H1 (cell line): ENCODE data around the gene ZBTB25. TPM values are rescaled to one million over a fixed set of nuclear protein-coding genes. Genes with fewer than 3 reads are reported as not detected.

ENCODE experiments used
- CTCF ChIA-PET: fragments of 300-600 bp; sonication (Branson Sonifier 250); formaldehyde crosslinking; loops from one replicate; lab custom pipeline; 2021; ENCODE audit not compliant: partially characterized antibody; lab: Charles Lee
- POLR2A ChIA-PET: fragments of 300-600 bp; sonication (Branson Sonifier 250); formaldehyde crosslinking; loops from one replicate; lab custom pipeline; 2021; ENCODE audit warnings: inconsistent platforms; ENCODE audit not compliant: partially characterized antibody; lab: Charles Lee
- DNase-seq, 2 experiments: peaks; one replicate each; pipeline versions ENCODE4 v3.0.0 to v3.0.0-alpha.2; 2010 to 2022; ENCODE audit warnings: low spot score in 2 of 2, low read depth in 1 of 2, mixed read lengths in 1 of 2
- FAIRE-seq: peaks from 2 replicates; lab custom pipeline; 2011; peaks lifted over from hg19 to GRCh38; lab: Jason Lieb, UNC
- H2AFZ ChIP-seq: 2 replicates; pipeline ENCODE4 v1.8.1; 2012; ENCODE audit warnings: low read length, inconsistent platforms
- H2AK5ac ChIP-seq: 2 replicates; pipeline ENCODE4 v1.6.1; 2013; ENCODE audit warnings: low read depth, low read length
- H2BK120ac ChIP-seq: replicated peaks from 2 replicates; pipeline ENCODE3; 2013; ENCODE audit warnings: low read depth, low read length, inconsistent platforms
- H2BK12ac ChIP-seq: 2 replicates; pipeline ENCODE4 v1.6.1; 2013; ENCODE audit warnings: low read depth, low read length
- H2BK15ac ChIP-seq: 2 replicates; pipeline ENCODE4 v1.6.1; 2013; ENCODE audit warnings: low read length
- H2BK20ac ChIP-seq: 2 replicates; pipeline ENCODE4 v1.6.1; 2013; ENCODE audit warnings: low read length
- H2BK5ac ChIP-seq: 2 replicates; pipeline ENCODE4 v1.6.1; 2013; ENCODE audit warnings: low read depth, low read length
- H3K14ac ChIP-seq: 2 replicates; pipeline ENCODE4 v1.6.1; 2013; ENCODE audit warnings: inconsistent platforms; ENCODE audit not compliant: insufficient read length
- H3K18ac ChIP-seq: 2 replicates; pipeline ENCODE4 v1.6.1; 2013; ENCODE audit warnings: low read length; ENCODE audit errors: extremely low read depth
- H3K23ac ChIP-seq: 2 replicates; pipeline ENCODE4 v1.6.1; 2013; ENCODE audit warnings: inconsistent platforms; ENCODE audit not compliant: insufficient read length
- H3K23me2 ChIP-seq: 2 replicates; pipeline ENCODE4 v1.6.1; 2013; ENCODE audit warnings: low read depth, low read length
- H3K27ac ChIP-seq: 2 replicates; pipeline ENCODE4 v1.6.1; 2011; ENCODE audit warnings: low read depth, low read length, inconsistent platforms
- H3K27me3 ChIP-seq, 4 experiments: replicated peaks in 1 of 4; 1 replicate in 1 of 4; 2 replicates in 3 of 4; pipeline versions ENCODE4 v1.6.1 to v1.8.1; 2011 to 2013; ENCODE audit warnings: low read length in 3 of 4, mild to moderate bottlenecking in 3 of 4, inconsistent platforms in 2 of 4, mixed read lengths in 2 of 4, moderate library complexity in 1 of 4; ENCODE audit not compliant: control insufficient read depth in 3 of 4, insufficient read depth in 3 of 4; ENCODE audit errors: extremely low read depth in 1 of 4
- H3K36me3 ChIP-seq, 4 experiments: 2 replicates each; pipeline versions ENCODE4 v1.6.1 to v1.8.1; 2011 to 2013; ENCODE audit warnings: mild to moderate bottlenecking in 4 of 4, low read length in 3 of 4, moderate library complexity in 2 of 4, control low read depth in 1 of 4, inconsistent platforms in 1 of 4; ENCODE audit not compliant: insufficient read depth in 4 of 4, control insufficient read depth in 2 of 4
- H3K4ac ChIP-seq: replicated peaks from 2 replicates; pipeline ENCODE3; 2013; ENCODE audit warnings: low read length, low read depth, mixed read lengths, inconsistent platforms; ENCODE audit not compliant: insufficient read length
- H3K4me1 ChIP-seq, 4 experiments: replicated peaks in 1 of 4; 1 replicate in 1 of 4; 2 replicates in 3 of 4; pipeline versions ENCODE4 v1.6.1 to v1.8.1; 2011 to 2013; ENCODE audit warnings: low read length in 3 of 4, inconsistent platforms in 2 of 4, mixed read lengths in 1 of 4; ENCODE audit not compliant: insufficient read depth in 4 of 4, control insufficient read depth in 3 of 4
- H3K4me2 ChIP-seq, 2 experiments: 2 replicates each; pipeline versions ENCODE4 v1.6.1 to v1.8.1; 2011 to 2013; ENCODE audit warnings: low read depth in 2 of 2, low read length in 2 of 2, control low read depth in 1 of 2, inconsistent platforms in 1 of 2, mild to moderate bottlenecking in 1 of 2; ENCODE audit not compliant: insufficient read depth in 1 of 2
- H3K4me3 ChIP-seq, 4 experiments: fragments of 200-600, 300-600 bp in 1 of 4; sonication (generic), shearing (Covaris generic), sonication (Bioruptor Twin) in 1 of 4; 2 replicates each; pipeline versions ENCODE4 v1.5.1 to v1.8.1; 2011 to 2016; ENCODE audit warnings: low read length in 4 of 4, low read depth in 3 of 4, control low read depth in 2 of 4, inconsistent platforms in 2 of 4, mild to moderate bottlenecking in 2 of 4, mixed read lengths in 1 of 4, moderate library complexity in 1 of 4; ENCODE audit not compliant: insufficient read depth in 2 of 4; ENCODE audit errors: extremely low read depth in 1 of 4
- H3K56ac ChIP-seq: replicated peaks from 2 replicates; pipeline ENCODE3; 2013; ENCODE audit warnings: low read depth, mild to moderate bottlenecking, mixed read lengths, low read length, inconsistent platforms; ENCODE audit not compliant: insufficient read length
- H3K79me1 ChIP-seq: 2 replicates; pipeline ENCODE4 v1.6.1; 2013; ENCODE audit warnings: low read depth, low read length, control low read depth
- H3K79me2 ChIP-seq, 2 experiments: 2 replicates each; pipeline versions ENCODE4 v1.6.1 to v1.8.1; 2012 to 2013; ENCODE audit warnings: low read length in 2 of 2, mild to moderate bottlenecking in 2 of 2, inconsistent platforms in 1 of 2; ENCODE audit not compliant: insufficient read depth in 2 of 2, control insufficient read depth in 1 of 2
- H3K9ac ChIP-seq, 4 experiments: replicated peaks in 1 of 4; 1 replicate in 1 of 4; 2 replicates in 3 of 4; pipeline versions ENCODE4 v1.6.1 to v1.8.1; 2011 to 2013; ENCODE audit warnings: low read depth in 3 of 4, low read length in 3 of 4, control low read depth in 2 of 4, mild to moderate bottlenecking in 2 of 4, moderate library complexity in 2 of 4, inconsistent platforms in 1 of 4; ENCODE audit errors: extremely low read depth in 1 of 4
- H3K9me3 ChIP-seq, 2 experiments: 2 replicates each; pipeline versions ENCODE4 v1.6.1 to v1.8.1; 2012 to 2013; ENCODE audit warnings: mild to moderate bottlenecking in 2 of 2, moderate library complexity in 2 of 2, control low read depth in 1 of 2, inconsistent platforms in 1 of 2, low read depth in 1 of 2, low read length in 1 of 2, mixed read lengths in 1 of 2; ENCODE audit not compliant: insufficient read depth in 2 of 2
- H4K20me1 ChIP-seq, 2 experiments: replicated peaks in 1 of 2; 2 replicates each; pipeline versions ENCODE3 to v1.8.1; 2011 to 2013; ENCODE audit warnings: inconsistent platforms in 2 of 2, low read length in 2 of 2, mild to moderate bottlenecking in 1 of 2; ENCODE audit not compliant: insufficient read depth in 2 of 2, control insufficient read depth in 1 of 2
- H4K5ac ChIP-seq: 2 replicates; pipeline ENCODE4 v1.6.1; 2013; ENCODE audit warnings: low read length, low read depth, mixed read lengths, inconsistent platforms; ENCODE audit not compliant: insufficient read length
- H4K8ac ChIP-seq: 2 replicates; pipeline ENCODE4 v1.8.0; 2013; ENCODE audit warnings: mild to moderate bottlenecking, moderate library complexity, low read length, inconsistent platforms; ENCODE audit not compliant: insufficient read depth; ENCODE audit errors: extremely low read depth
- H4K91ac ChIP-seq: replicated peaks from 2 replicates; pipeline ENCODE3; 2013; ENCODE audit warnings: low read length, mixed read lengths, inconsistent platforms; ENCODE audit not compliant: insufficient read length
- ASH2L ChIP-seq: fragments of 200-600, 300-600 bp; sonication (generic); IDR thresholded peaks from one replicate; pipeline ENCODE4 v1.7.1; 2017; ENCODE audit warnings: low read length
- HDAC2 ChIP-seq, 2 experiments: fragments of 300-600 bp in 1 of 2; sonication (generic) in 1 of 2; IDR thresholded peaks; 2 replicates each; pipeline ENCODE4 v1.6.1; 2011 to 2012; ENCODE audit warnings: low read depth in 2 of 2, low read length in 2 of 2, mild to moderate bottlenecking in 2 of 2, moderate library complexity in 2 of 2, borderline replicate concordance in 1 of 2, inconsistent platforms in 1 of 2
- NRF1 ChIP-seq: IDR thresholded peaks from 2 replicates; pipeline ENCODE4 v1.6.1; 2011; ENCODE audit warnings: mild to moderate bottlenecking, low read depth, low read length, improper control_type of control experiment
- SP2 ChIP-seq: IDR thresholded peaks from 2 replicates; pipeline ENCODE4 v1.6.1; 2012; ENCODE audit warnings: mild to moderate bottlenecking, low read length, inconsistent platforms
- SUZ12 ChIP-seq: fragments of 200-600 bp; sonication (generic); IDR thresholded peaks from 2 replicates; pipeline ENCODE4 v1.6.1; 2012; ENCODE audit warnings: mild to moderate bottlenecking, inconsistent platforms, low read length, moderate library complexity, mixed read lengths
- WGBS, 2 experiments: shearing (Covaris generic) in 1 of 2; methylation state at CpG; one replicate each; pipeline versions ENCODE4 v1.1.6 to v1.1.7; 2013 to 2015; ENCODE audit warnings: low lambda C conversion rate in 2 of 2, mixed read lengths in 2 of 2, inconsistent platforms in 1 of 2, low coverage in 1 of 2, missing lambda C conversion rate in 1 of 2; ENCODE audit not compliant: insufficient replicate concordance in 2 of 2, insufficient coverage in 1 of 2, insufficient read length in 1 of 2; ENCODE audit errors: extremely low coverage in 1 of 2, missing lambda C conversion rate in 1 of 2; 5-methylcytosine and 5-hydroxymethylcytosine counted together
- polyA plus RNA-seq, 7 experiments: library from polyadenylated mRNA; depleted of rRNA in 3 of 7; stranded (reverse) in 5 of 7; unstranded in 2 of 7; fragments of >200 nt in 5 of 7; fragments of 200-250 nt in 2 of 7; gene quantifications; 1 replicate in 5 of 7; 2 replicates in 1 of 7; 4 replicates in 1 of 7; pipeline versions ENCODE4 v1.2.1 to v1.2.3, GENCODE V29; 2011 to 2013; ENCODE audit warnings: missing spikeins in 2 of 7, mixed read lengths in 2 of 7
- total RNA-seq: library from RNA; stranded (reverse); fragmentation: NEBNext Ultra II Directional; extraction: Animal tissue kit (Norgen Biotek cat#: 25700); gene quantifications from 2 replicates; pipeline ENCODE4 v1.2.1, GENCODE V29; 2021
- TF ChIP-seq, protein P1 (sequence below): IDR thresholded peaks from 2 replicates; pipeline ENCODE4 v1.6.1; 2012; ENCODE audit warnings: inconsistent platforms
- TF ChIP-seq, protein P2 (sequence below): IDR thresholded peaks from 2 replicates; pipeline ENCODE4 v1.6.1; 2012; ENCODE audit warnings: inconsistent platforms

The ZBTB25 gene
- total and polyA plus RNA-seq, 2 of the 8 experiments (the other 6 are each of a cell fraction or from before 2014, with no cell fraction given), result 5.4 to 11.4 TPM

DNA sequence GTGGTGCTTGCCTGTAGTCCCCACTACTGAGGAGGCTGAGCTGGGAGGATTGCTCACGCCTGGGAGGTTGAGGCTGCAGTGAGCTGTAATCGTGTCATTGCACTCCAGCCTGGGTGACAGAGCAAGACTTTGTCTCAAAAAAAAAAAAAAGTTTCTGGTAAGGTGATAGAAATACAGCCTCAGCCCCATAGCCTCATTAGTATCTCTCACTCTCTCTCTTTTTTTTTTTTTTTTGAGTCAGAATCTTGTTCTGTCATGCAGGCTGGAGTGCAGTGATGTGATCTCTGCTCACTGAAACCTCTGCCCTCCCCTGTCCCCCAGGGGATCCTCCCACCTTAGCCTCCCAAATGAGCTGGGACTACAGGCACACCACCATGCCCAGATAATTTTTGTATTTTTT is 96.3 kb downstream of the ZBTB25 start:
- Histone ChIP-seq H3K4ac (no peak overlapping the region), H3K4me2 (no peak overlapping the region), H4K20me1 (peaks cover 0 to 3% of the 10 kb centered on the region in 2 experiments), H3K14ac (no peak overlapping the region), H3K4me3 (no peak overlapping the region), H3K79me2 (peaks cover 0 to 68% of the 10 kb centered on the region in 2 experiments; a peak in 3 of 4 replicates), H3K23me2 (no peaks in the 10 kb centered on the region), H3K4me1 (peaks cover 0 to 3% (median 0%) of the 10 kb centered on the region in 4 experiments; a peak in 2 of 7 replicates), H2AFZ (no peak overlapping the region), H3K79me1 (peaks cover 2% of the 10 kb centered on the region; the same call in 1 of the 2 replicates), H2BK5ac (no peak overlapping the region), H3K9ac (no peak overlapping the region), H3K36me3 (peaks cover 4 to 42% (median 22%) of the 10 kb centered on the region in 4 experiments; a peak in 7 of 8 replicates), H4K8ac (no peak overlapping the region), H4K91ac (no peak overlapping the region), H2AK5ac (no peak overlapping the region), H3K56ac (no peak overlapping the region), H3K18ac (no peak overlapping the region), H2BK120ac (no peak overlapping the region), H3K27me3 (no peaks in the 10 kb centered on the region), H2BK20ac (no peak overlapping the region), H3K27ac (no peak overlapping the region), H4K5ac (no peak overlapping the region), H2BK15ac (no peak overlapping the region), H3K9me3 (no peaks in the 10 kb centered on the region), H2BK12ac (no peak overlapping the region), H3K23ac (no peak overlapping the region)
- ChIA-PET CTCF (interaction anchor here (0.5 to 1.7 kb wide), 5 partner anchors 10 to 53 kb away, joined by 3 to 8 read pairs (median 4); no protein-coding TSS in a partner anchor), POLR2A (interaction anchor here (1.0 to 2.5 kb wide), 3 partner anchors 11 to 67 kb away, joined by 3 to 10 read pairs (median 6); no protein-coding TSS in a partner anchor)
- WGBS, 2 experiments, result 89% methylated on average over 2 of the region's 2 CpGs; no CpG with 5 or more reads in 1 of the 2 experiments
- DNase-seq (no peak), FAIRE-seq (no peak)
- no peak for TF ChIP-seq ASH2L
- TF ChIP-seq SUZ12, result no peak
- no peak for TF ChIP-seq NRF1
- TF ChIP-seq SP2, result no peak
- TF ChIP-seq, protein P1, sequence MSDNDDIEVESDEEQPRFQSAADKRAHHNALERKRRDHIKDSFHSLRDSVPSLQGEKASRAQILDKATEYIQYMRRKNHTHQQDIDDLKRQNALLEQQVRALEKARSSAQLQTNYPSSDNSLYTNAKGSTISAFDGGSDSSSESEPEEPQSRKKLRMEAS, result no peak
- TF ChIP-seq, protein P2, sequence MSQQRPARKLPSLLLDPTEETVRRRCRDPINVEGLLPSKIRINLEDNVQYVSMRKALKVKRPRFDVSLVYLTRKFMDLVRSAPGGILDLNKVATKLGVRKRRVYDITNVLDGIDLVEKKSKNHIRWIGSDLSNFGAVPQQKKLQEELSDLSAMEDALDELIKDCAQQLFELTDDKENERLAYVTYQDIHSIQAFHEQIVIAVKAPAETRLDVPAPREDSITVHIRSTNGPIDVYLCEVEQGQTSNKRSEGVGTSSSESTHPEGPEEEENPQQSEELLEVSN, result no peak
- TF ChIP-seq HDAC2 (IDR thresholded peaks at IDR 0.05; ENCODE audit: borderline replicate concordance in 1 of 2, low read depth in 2 of 2, low read length in 2 of 2), result no peak
